HG02973 (cell line): ENCODE results near the gene RPTOR.

ENCODE experiments used
- ATAC-seq: cut with Tn5 transposase; IDR thresholded peaks from one replicate; pipeline ENCODE4 v1.9.1; 2021; ENCODE audit warnings: moderate library complexity; ENCODE audit not compliant: unreplicated experiment

Gene RPTOR

GRCh38 chr17:80947200-80947940, 402.7 kb downstream of the RPTOR start:
- ATAC-seq, result no peak

- no peak for ATAC-seq
Measured at GRCh38 chr17:80948019-80948975, 403.7 kb downstream of the RPTOR start.

- no peak for ATAC-seq
Measured at GRCh38 chr17:80948976-80949450, 404.4 kb downstream of the RPTOR start.

- no peak for ATAC-seq
Measured at GRCh38 chr17:80949451-80950421, 405.1 kb downstream of the RPTOR start.

- no peak for ATAC-seq
Measured at GRCh38 chr17:80950466-80951120, 406.0 kb downstream of the RPTOR start.

GRCh38 chr17:80951121-80952090, 406.8 kb downstream of the RPTOR start:
- no peak for ATAC-seq

- ATAC-seq, result no peak
Measured at GRCh38 chr17:80952291-80952690, 407.7 kb downstream of the RPTOR start.

GRCh38 chr17:80953471-80954315, 409.1 kb downstream of the RPTOR start:
- ATAC-seq, result no peak

GRCh38 chr17:80955078-80955477, 410.4 kb downstream of the RPTOR start:
- ATAC-seq, result no peak

GRCh38 chr17:80955671-80956280, 411.1 kb downstream of the RPTOR start:
- ATAC-seq, result no peak

- no peak for ATAC-seq
Measured at GRCh38 chr17:80956321-80957190, 411.9 kb downstream of the RPTOR start.

- ATAC-seq, result no peak
Measured at GRCh38 chr17:80957461-80957941, 412.9 kb downstream of the RPTOR start.

GRCh38 chr17:80959330-80960036, 414.8 kb downstream of the RPTOR start:
- ATAC-seq, result no peak

GRCh38 chr17:80960037-80960796, 415.6 kb downstream of the RPTOR start:
- no peak for ATAC-seq

GRCh38 chr17:80960797-80961452, 416.3 kb downstream of the RPTOR start:
- no peak for ATAC-seq
